NCI-H345 treated with DMSO at 0.1 percent for 48 hours (cell line): ENCODE results near the gene WTAP.

Source experiments
- DNase-seq: peaks from one replicate; lab custom pipeline; 2025; ENCODE audit not compliant: unreplicated experiment; lab: John Stamatoyannopoulos, UW

WTAP gene

GRCh38 chr6:159800141-159800865 lies 73.0 kb downstream of the WTAP start, which contains the start of gene PNLDC1:
Gene PNLDC1, plus strand, starts transcription at chr6:159800276. Its CDS starts 32 bp downstream, at chr6:159800308.
- no peak for DNase-seq

- DNase-seq = no peak
These were observed 74.6 kb downstream of the WTAP start for GRCh38 chr6:159801935-159802334.

GRCh38 chr6:159804504-159804903 lies 77.2 kb downstream of the WTAP start:
- no peak for DNase-seq

GRCh38 chr6:159805440-159806020 lies 78.2 kb downstream of the WTAP start:
- DNase-seq = no peak
